Measurements from ENCODE around the gene MAPKAP1. TPM values are rescaled to one million over a fixed set of nuclear protein-coding genes. Genes with fewer than 3 reads are reported as not detected.
A peak's percentile ranks its signal among the peaks of the same experiment; 100 is the strongest.

The MAPKAP1 gene
- total RNA-seq, 2 donors from 2014 or later = 83.7 to 91.8 TPM

DNA sequence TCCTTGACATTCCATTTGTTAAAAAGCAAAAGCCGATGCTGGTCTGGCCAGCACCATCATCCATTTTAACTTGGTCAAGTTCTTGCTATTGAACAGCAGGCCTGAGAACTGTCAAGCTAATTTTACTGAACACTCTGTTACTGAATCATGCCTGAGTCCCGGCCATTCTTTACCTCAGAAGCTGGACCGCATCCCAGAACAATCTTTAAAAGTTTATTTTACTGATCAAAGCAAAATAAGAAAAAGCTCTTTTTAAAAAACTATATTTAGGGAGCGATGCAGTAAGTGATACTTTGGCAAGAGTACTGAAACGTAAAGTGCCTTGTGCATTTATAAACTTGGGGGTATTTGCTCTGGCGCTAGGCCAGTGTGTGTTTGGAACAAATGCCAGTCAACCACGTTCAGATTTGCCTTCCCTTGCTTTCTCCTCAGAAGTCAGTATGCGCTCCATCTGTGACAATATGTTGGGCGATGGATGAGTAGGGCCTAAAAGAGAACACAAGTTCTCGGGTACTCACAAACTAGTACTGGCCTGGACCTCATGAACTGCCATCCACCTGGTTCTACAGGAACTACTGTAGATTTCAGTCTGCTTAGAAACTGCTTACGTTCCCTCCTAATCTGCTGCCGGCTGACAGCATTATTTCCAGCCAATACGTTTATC lies 161.9 kb downstream of the MAPKAP1 start:
- H3K27ac ChIP-seq = peak overlapping the region in 2 of 4 donors; percentile 8 to 30
- no peaks in the 10 kb centered on the region for H3K27me3 ChIP-seq
- 16 to 25% methylated on average over 13 of the region's 13 CpGs for WGBS, 2 donors
- intact Hi-C loops (cut with DNase I) = no loop called here
- peaks cover 35% of the 10 kb centered on the region for H3K4me1 ChIP-seq
- TF ChIP-seq POLR2A (IDR thresholded peaks at IDR 0.05) (no peak), CTCF (IDR thresholded peaks at IDR 0.05) (no peak)
- no peak overlapping the region for H3K4me3 ChIP-seq
- DNase-seq (peak; percentile 43 to 70 (median 47)), ATAC-seq (peak; percentile 72)
- no peaks in the 10 kb centered on the region for H3K36me3 ChIP-seq (replicated peaks in 1 of 2; ENCODE audit: insufficient read depth in 1 of 2, low read depth in 2 of 2)
- no peaks in the 10 kb centered on the region for H3K9me3 ChIP-seq

GRCh38 chr9:125544484-125544883 lies 162.5 kb downstream of the MAPKAP1 start:
- WGBS, 2 donors = 92 to 94% methylated on average over 4 of the region's 4 CpGs
- H3K27ac ChIP-seq = peak overlapping the region in 2 of 4 donors; percentile 8 to 30
- intact Hi-C loops (cut with DNase I) = no loop called here
- TF ChIP-seq CTCF (IDR thresholded peaks at IDR 0.05) (no peak), POLR2A (IDR thresholded peaks at IDR 0.05) (no peak)
- no peak overlapping the region for H3K4me3 ChIP-seq
- no peaks in the 10 kb centered on the region for H3K36me3 ChIP-seq (replicated peaks in 1 of 2; ENCODE audit: insufficient read depth in 1 of 2, low read depth in 2 of 2)
- H3K9me3 ChIP-seq = no peaks in the 10 kb centered on the region
- no peaks in the 10 kb centered on the region for H3K27me3 ChIP-seq
- DNase-seq (no peak), ATAC-seq (no peak)
- peaks cover 28% of the 10 kb centered on the region for H3K4me1 ChIP-seq

- H3K9me3 ChIP-seq = no peaks in the 10 kb centered on the region
- intact Hi-C loops (cut with DNase I) = no loop called here
- DNase-seq = no peak
- TF ChIP-seq POLR2A (IDR thresholded peaks at IDR 0.05) (no peak), CTCF (IDR thresholded peaks at IDR 0.05) (no peak)
- no peaks in the 10 kb centered on the region for H3K36me3 ChIP-seq (replicated peaks in 1 of 2; ENCODE audit: insufficient read depth in 1 of 2, low read depth in 2 of 2)
- no peak overlapping the region for H3K27ac ChIP-seq
- H3K27me3 ChIP-seq = no peaks in the 10 kb centered on the region
- peaks cover 33% of the 10 kb centered on the region for H3K4me1 ChIP-seq
- H3K4me3 ChIP-seq = no peak overlapping the region
- WGBS, 2 donors = 75 to 82% methylated on average over 12 of the region's 12 CpGs
- ATAC-seq = no peak
Observed at GRCh38 chr9:125541840-125542243, 165.2 kb downstream of the MAPKAP1 start.

- Histone ChIP-seq H3K4me3 (no peak overlapping the region), H3K27me3 (no peaks in the 10 kb centered on the region), H3K4me1 (peaks cover 29% of the 10 kb centered on the region), H3K36me3 (replicated peaks in 1 of 2; ENCODE audit: insufficient read depth in 1 of 2, low read depth in 2 of 2) (no peaks in the 10 kb centered on the region), H3K9me3 (no peaks in the 10 kb centered on the region), H3K27ac (no peak overlapping the region)
- TF ChIP-seq POLR2A (IDR thresholded peaks at IDR 0.05) (no peak), CTCF (IDR thresholded peaks at IDR 0.05) (no peak)
- ATAC-seq (no peak), DNase-seq (no peak)
- WGBS, 2 donors = 87% methylated on average over 3 of the region's 3 CpGs
- intact Hi-C loops (cut with DNase I) = no loop called here
Observed at GRCh38 chr9:125540497-125540896, 166.5 kb downstream of the MAPKAP1 start.

DNA sequence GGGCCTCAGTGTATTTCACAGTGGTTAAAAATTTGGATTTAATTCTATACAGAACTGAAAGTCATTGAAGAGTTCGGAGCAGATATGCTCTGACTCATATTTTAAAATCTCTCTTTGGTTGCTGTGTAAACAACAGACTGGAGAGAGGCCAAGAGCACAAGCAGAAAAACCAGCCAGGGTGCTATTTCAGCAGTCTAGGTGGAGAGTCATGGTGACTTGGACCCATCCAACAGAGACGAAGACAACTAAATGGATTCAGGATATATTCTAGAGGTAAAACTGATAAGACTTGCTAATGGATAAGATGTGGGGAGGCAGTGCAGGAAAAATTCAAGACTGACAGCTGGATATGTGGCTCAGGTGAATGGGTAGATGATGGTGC lies 168.9 kb downstream of the MAPKAP1 start:
- Histone ChIP-seq H3K9me3 (no peaks in the 10 kb centered on the region), H3K4me1 (peaks cover 17% of the 10 kb centered on the region), H3K27ac (peak overlapping the region in 3 of 4 donors; percentile 59 to 70 (median 60)), H3K27me3 (no peaks in the 10 kb centered on the region), H3K36me3 (replicated peaks in 1 of 2; ENCODE audit: insufficient read depth in 1 of 2, low read depth in 2 of 2) (no peaks in the 10 kb centered on the region), H3K4me3 (no peak overlapping the region)
- no peak for TF ChIP-seq POLR2A (IDR thresholded peaks at IDR 0.05)
- TF ChIP-seq CTCF (IDR thresholded peaks at IDR 0.05) = no peak
- ATAC-seq = peak; percentile 95
- WGBS, 2 donors = 4 to 5% methylated on average over 2 of the region's 2 CpGs
- intact Hi-C loops (cut with DNase I) = no loop called here
- peak; percentile 64 to 77 (median 72) for DNase-seq
